K562 (cell line): ENCODE measurements around the gene GRWD1. TPM values are rescaled to one million over a fixed set of nuclear protein-coding genes. Genes with fewer than 3 reads are reported as not detected.

ENCODE experiments used
- polyA plus RNA-seq, 8 experiments: library from polyadenylated mRNA; depleted of rRNA in 4 of 8; stranded (reverse) in 5 of 8; unstranded in 3 of 8; fragments of >200 nt; fragmentation: Nextera tagmentation in 2 of 8; fragmentation: Illumina TruSeq in 1 of 8; extraction: Ambion mirVana in 2 of 8; extraction: Trizol in 1 of 8; gene quantifications; 2 replicates each; pipeline versions ENCODE4 v1.2.1 to v1.2.3, GENCODE V29; 2011 to 2014; ENCODE audit warnings: inconsistent platforms in 1 of 8, missing spikeins in 1 of 8
- total RNA-seq, 7 experiments: library from RNA; depleted of rRNA in 6 of 7; stranded (reverse); fragments of >200 nt in 6 of 7; fragmentation: Illumina TruSeq in 2 of 7; extraction: Trizol in 2 of 7; gene quantifications; 2 replicates each; pipeline versions ENCODE4 v1.2.1 to v1.2.3, GENCODE V29; 2011 to 2021; ENCODE audit warnings: low replicate concordance in 1 of 7

GRWD1 gene
- total and polyA plus RNA-seq, 9 of the 15 experiments (the other 6 are each of a cell fraction or from before 2014, with no cell fraction given) = 1.5 to 87.2 (median 24.5) TPM

Other genes starting within 250 kb of the GRWD1 start
Only the 7 nearest of the 19 such genes appear.
- gene TMEM143, start 82.0 kb upstream of the GRWD1 start, total RNA-seq (2014; rRNA removed) = 2.3 and 5.1 TPM in 2 replicates
- gene TMEM143, start 82.0 kb upstream of the GRWD1 start, total RNA-seq (2014; rRNA removed; fragmentation: Illumina TruSeq; extraction: Trizol) = 0.96 and 1.9 TPM in 2 replicates
- 2.5 and 4.3 TPM in 2 replicates for gene TMEM143, start 82.0 kb upstream of the GRWD1 start, total RNA-seq (2015; rRNA removed; fragmentation: Illumina TruSeq; extraction: Trizol)
- 7.9 and 8.8 TPM in 2 replicates for gene TMEM143, start 82.0 kb upstream of the GRWD1 start, total RNA-seq (2021)
- 6.6 and 12.4 TPM in 2 replicates for gene TMEM143, start 82.0 kb upstream of the GRWD1 start, polyA plus RNA-seq (2011; rRNA removed)
- 4.7 and 5.0 TPM in 2 replicates for gene TMEM143, start 82.0 kb upstream of the GRWD1 start, polyA plus RNA-seq (2014; fragmentation: Illumina TruSeq; extraction: Trizol)
- gene TMEM143, start 82.0 kb upstream of the GRWD1 start, polyA plus RNA-seq (2014; fragmentation: Nextera tagmentation; extraction: Ambion mirVana) = under 1 TPM; 0.66 to 0.67 TPM
- 7.2 and 7.8 TPM in 2 replicates for gene TMEM143, start 82.0 kb upstream of the GRWD1 start, polyA plus RNA-seq (2014; rRNA removed)
- not detected in 2 replicates for gene SYNGR4, start 81.6 kb upstream of the GRWD1 start, total RNA-seq (2014; rRNA removed)
- gene SYNGR4, start 81.6 kb upstream of the GRWD1 start, total RNA-seq (2014; rRNA removed; fragmentation: Illumina TruSeq; extraction: Trizol) = not detected in 2 replicates
- gene SYNGR4, start 81.6 kb upstream of the GRWD1 start, total RNA-seq (2015; rRNA removed; fragmentation: Illumina TruSeq; extraction: Trizol) = not detected in 2 replicates
- gene SYNGR4, start 81.6 kb upstream of the GRWD1 start, total RNA-seq (2021) = not detected in 2 replicates
- 0.19 TPM in 1 of 2 replicates, not detected in the other for gene SYNGR4, start 81.6 kb upstream of the GRWD1 start, polyA plus RNA-seq (2011; rRNA removed)
- gene SYNGR4, start 81.6 kb upstream of the GRWD1 start, polyA plus RNA-seq (2014; fragmentation: Illumina TruSeq; extraction: Trizol) = 0.28 TPM in 1 of 2 replicates, not detected in the other
- under 1 TPM in 1 of 2 experiments, not detected in 1; 0.14 TPM for gene SYNGR4, start 81.6 kb upstream of the GRWD1 start, polyA plus RNA-seq (2014; fragmentation: Nextera tagmentation; extraction: Ambion mirVana)
- 0.07 TPM in 1 of 2 replicates, not detected in the other for gene SYNGR4, start 81.6 kb upstream of the GRWD1 start, polyA plus RNA-seq (2014; rRNA removed)
- 54.2 and 66.1 TPM in 2 replicates for gene KDELR1, start 54.4 kb upstream of the GRWD1 start, total RNA-seq (2014; rRNA removed)
- gene KDELR1, start 54.4 kb upstream of the GRWD1 start, total RNA-seq (2014; rRNA removed; fragmentation: Illumina TruSeq; extraction: Trizol) = 49.1 and 52.5 TPM in 2 replicates
- gene KDELR1, start 54.4 kb upstream of the GRWD1 start, total RNA-seq (2015; rRNA removed; fragmentation: Illumina TruSeq; extraction: Trizol) = 58.5 and 60.6 TPM in 2 replicates
- gene KDELR1, start 54.4 kb upstream of the GRWD1 start, total RNA-seq (2021) = 133 and 138 TPM in 2 replicates
- 82.9 and 185 TPM in 2 replicates for gene KDELR1, start 54.4 kb upstream of the GRWD1 start, polyA plus RNA-seq (2011; rRNA removed)
- 165 and 185 TPM in 2 replicates for gene KDELR1, start 54.4 kb upstream of the GRWD1 start, polyA plus RNA-seq (2014; fragmentation: Illumina TruSeq; extraction: Trizol)
- 10 to 100 TPM in 1 of 2 experiments, 1 to 10 TPM in 1; 6.1 to 11.1 TPM for gene KDELR1, start 54.4 kb upstream of the GRWD1 start, polyA plus RNA-seq (2014; fragmentation: Nextera tagmentation; extraction: Ambion mirVana)
- gene KDELR1, start 54.4 kb upstream of the GRWD1 start, polyA plus RNA-seq (2014; rRNA removed) = 75.0 and 76.4 TPM in 2 replicates
- gene GRIN2D, start 52.3 kb upstream of the GRWD1 start, total RNA-seq (2014; rRNA removed) = 4.7 and 5.3 TPM in 2 replicates
- 0.86 and 0.98 TPM in 2 replicates for gene GRIN2D, start 52.3 kb upstream of the GRWD1 start, total RNA-seq (2014; rRNA removed; fragmentation: Illumina TruSeq; extraction: Trizol)
- gene GRIN2D, start 52.3 kb upstream of the GRWD1 start, total RNA-seq (2015; rRNA removed; fragmentation: Illumina TruSeq; extraction: Trizol) = 1.8 and 2.7 TPM in 2 replicates
- 24.7 and 31.5 TPM in 2 replicates for gene GRIN2D, start 52.3 kb upstream of the GRWD1 start, total RNA-seq (2021)
- gene GRIN2D, start 52.3 kb upstream of the GRWD1 start, polyA plus RNA-seq (2011; rRNA removed) = 0.95 and 2.5 TPM in 2 replicates
- 7.5 and 12.0 TPM in 2 replicates for gene GRIN2D, start 52.3 kb upstream of the GRWD1 start, polyA plus RNA-seq (2014; fragmentation: Illumina TruSeq; extraction: Trizol)
- under 1 TPM; 0.32 to 0.55 TPM for gene GRIN2D, start 52.3 kb upstream of the GRWD1 start, polyA plus RNA-seq (2014; fragmentation: Nextera tagmentation; extraction: Ambion mirVana)
- gene GRIN2D, start 52.3 kb upstream of the GRWD1 start, polyA plus RNA-seq (2014; rRNA removed) = 5.3 and 5.6 TPM in 2 replicates
- gene KCNJ14, start 9.6 kb downstream of the GRWD1 start, total RNA-seq (2014; rRNA removed) = 0.18 and 0.41 TPM in 2 replicates
- 0.45 and 0.47 TPM in 2 replicates for gene KCNJ14, start 9.6 kb downstream of the GRWD1 start, total RNA-seq (2014; rRNA removed; fragmentation: Illumina TruSeq; extraction: Trizol)
- gene KCNJ14, start 9.6 kb downstream of the GRWD1 start, total RNA-seq (2015; rRNA removed; fragmentation: Illumina TruSeq; extraction: Trizol) = 0.76 and 0.94 TPM in 2 replicates
- gene KCNJ14, start 9.6 kb downstream of the GRWD1 start, total RNA-seq (2021) = 1.4 and 1.6 TPM in 2 replicates
- 0.54 and 0.74 TPM in 2 replicates for gene KCNJ14, start 9.6 kb downstream of the GRWD1 start, polyA plus RNA-seq (2011; rRNA removed)
- gene KCNJ14, start 9.6 kb downstream of the GRWD1 start, polyA plus RNA-seq (2014; fragmentation: Illumina TruSeq; extraction: Trizol) = 0.46 and 0.49 TPM in 2 replicates
- gene KCNJ14, start 9.6 kb downstream of the GRWD1 start, polyA plus RNA-seq (2014; fragmentation: Nextera tagmentation; extraction: Ambion mirVana) = under 1 TPM; 0.15 to 0.38 TPM
- 0.59 and 1.2 TPM in 2 replicates for gene KCNJ14, start 9.6 kb downstream of the GRWD1 start, polyA plus RNA-seq (2014; rRNA removed)
- 31.8 and 34.9 TPM in 2 replicates for gene CYTH2, start 23.4 kb downstream of the GRWD1 start, total RNA-seq (2014; rRNA removed)
- gene CYTH2, start 23.4 kb downstream of the GRWD1 start, total RNA-seq (2014; rRNA removed; fragmentation: Illumina TruSeq; extraction: Trizol) = 14.7 and 15.9 TPM in 2 replicates
- 19.3 and 20.3 TPM in 2 replicates for gene CYTH2, start 23.4 kb downstream of the GRWD1 start, total RNA-seq (2015; rRNA removed; fragmentation: Illumina TruSeq; extraction: Trizol)
- gene CYTH2, start 23.4 kb downstream of the GRWD1 start, total RNA-seq (2021) = 37.8 and 43.8 TPM in 2 replicates
- 23.8 and 34.3 TPM in 2 replicates for gene CYTH2, start 23.4 kb downstream of the GRWD1 start, polyA plus RNA-seq (2011; rRNA removed)
- 31.5 and 33.7 TPM in 2 replicates for gene CYTH2, start 23.4 kb downstream of the GRWD1 start, polyA plus RNA-seq (2014; fragmentation: Illumina TruSeq; extraction: Trizol)
- 1 to 10 TPM; 1.8 to 4.0 TPM for gene CYTH2, start 23.4 kb downstream of the GRWD1 start, polyA plus RNA-seq (2014; fragmentation: Nextera tagmentation; extraction: Ambion mirVana)
- gene CYTH2, start 23.4 kb downstream of the GRWD1 start, polyA plus RNA-seq (2014; rRNA removed) = 38.1 and 45.2 TPM in 2 replicates
- 4.9 and 5.1 TPM in 2 replicates for gene LMTK3, start 65.9 kb downstream of the GRWD1 start, total RNA-seq (2014; rRNA removed)
- 0.45 and 0.76 TPM in 2 replicates for gene LMTK3, start 65.9 kb downstream of the GRWD1 start, total RNA-seq (2014; rRNA removed; fragmentation: Illumina TruSeq; extraction: Trizol)
- 2.0 and 2.5 TPM in 2 replicates for gene LMTK3, start 65.9 kb downstream of the GRWD1 start, total RNA-seq (2015; rRNA removed; fragmentation: Illumina TruSeq; extraction: Trizol)
- gene LMTK3, start 65.9 kb downstream of the GRWD1 start, total RNA-seq (2021) = 10.2 and 12.3 TPM in 2 replicates
- gene LMTK3, start 65.9 kb downstream of the GRWD1 start, polyA plus RNA-seq (2011; rRNA removed) = 0.35 and 0.66 TPM in 2 replicates
- gene LMTK3, start 65.9 kb downstream of the GRWD1 start, polyA plus RNA-seq (2014; fragmentation: Illumina TruSeq; extraction: Trizol) = 1.1 and 2.1 TPM in 2 replicates
- not detected for gene LMTK3, start 65.9 kb downstream of the GRWD1 start, polyA plus RNA-seq (2014; fragmentation: Nextera tagmentation; extraction: Ambion mirVana)
- gene LMTK3, start 65.9 kb downstream of the GRWD1 start, polyA plus RNA-seq (2014; rRNA removed) = 2.8 and 3.3 TPM in 2 replicates